ENCODE data around the gene ZNF552.
"Not testable (repeated sequence)": the region's sequence is repeated elsewhere in the genome, so short reads cannot be mapped to it uniquely, and the experiment has no call there.

The ZNF552 gene

GRCh38 chr19:57814505-57815246 lies at the start of gene ZNF552:
Gene ZNF552, minus strand, starts transcription at chr19:57814913. Its CDS starts 170 bp downstream, at chr19:57814743.
- peak; percentile 88 for DNase-seq

DNA sequence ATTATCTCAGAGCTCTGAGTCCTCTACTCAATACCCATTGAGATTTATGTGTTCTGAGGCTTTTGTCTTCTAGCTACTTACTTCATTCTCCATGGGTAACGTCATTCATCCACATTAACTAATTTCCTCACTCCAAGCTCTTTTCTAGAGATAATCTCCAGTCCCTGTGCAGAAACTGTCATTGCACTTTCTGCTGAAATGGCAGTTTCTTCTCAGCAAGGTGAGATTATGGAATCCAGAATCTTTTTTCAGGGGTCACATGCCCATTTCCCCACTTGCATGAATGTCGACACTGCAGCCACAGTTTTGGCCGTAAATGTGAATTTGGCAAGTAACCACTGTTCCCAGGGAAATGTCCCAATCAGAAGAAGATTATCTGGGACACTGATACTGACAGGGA lies 47.6 kb upstream of the ZNF552 start:
- DNase-seq = not testable (repeated sequence)

DNA sequence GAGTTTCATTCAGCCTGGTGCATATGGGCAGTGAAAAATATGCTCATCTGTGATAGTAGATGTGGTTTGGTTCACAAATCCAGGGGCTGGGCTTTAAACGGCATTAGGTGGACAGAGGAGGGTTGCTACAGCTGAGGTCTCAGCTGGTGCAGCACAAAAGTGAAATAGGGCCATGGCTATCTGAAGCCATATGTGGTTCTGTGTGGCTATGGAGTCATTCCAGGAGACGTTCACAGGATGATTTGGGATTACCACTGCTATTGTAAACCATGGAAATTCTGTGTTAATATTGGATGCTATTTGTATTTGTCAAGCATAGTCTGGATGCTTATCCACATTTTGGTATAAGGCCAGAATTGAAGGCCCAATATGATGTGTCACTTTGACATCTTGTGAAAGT lies 39.4 kb upstream of the ZNF552 start:
- not testable (repeated sequence) for DNase-seq

DNA sequence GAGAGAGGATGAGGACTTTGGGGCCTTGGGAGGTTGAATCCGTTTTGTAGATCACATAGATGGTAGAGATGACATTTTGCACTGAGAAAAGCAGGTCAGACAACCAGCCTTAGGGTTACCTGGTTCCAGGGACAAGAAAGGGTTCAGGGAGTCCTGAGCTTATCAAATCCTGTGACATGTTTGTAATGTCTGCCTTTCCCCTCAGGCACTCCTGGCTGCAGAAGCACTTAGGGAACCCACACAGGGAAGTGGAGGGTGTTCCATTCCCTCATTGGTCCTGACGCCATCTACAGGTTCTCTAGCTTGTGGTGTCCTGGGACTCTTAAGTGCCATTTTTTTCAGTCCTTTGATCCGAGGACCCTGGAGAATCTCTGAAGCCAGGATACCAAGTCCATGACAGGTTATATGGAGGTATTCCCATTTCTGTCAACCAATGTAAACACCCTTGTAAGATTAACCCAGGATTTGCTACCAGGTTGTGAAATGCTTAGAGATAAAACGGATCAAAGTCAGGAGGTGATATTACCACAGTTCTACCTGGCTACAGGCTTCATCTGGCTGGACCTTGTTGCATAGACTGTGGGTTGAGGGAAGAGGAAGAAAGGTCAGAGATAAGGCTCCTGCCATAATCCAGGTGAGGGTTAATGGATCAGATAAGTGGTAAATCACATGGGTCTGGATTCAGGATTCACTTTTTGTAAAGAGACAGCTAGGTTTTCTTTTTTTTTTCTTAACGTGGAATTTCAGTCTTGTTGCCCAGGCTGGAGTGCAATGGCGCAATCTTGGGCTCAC lies 37.3 kb upstream of the ZNF552 start:
- DNase-seq = not testable (repeated sequence)

DNA sequence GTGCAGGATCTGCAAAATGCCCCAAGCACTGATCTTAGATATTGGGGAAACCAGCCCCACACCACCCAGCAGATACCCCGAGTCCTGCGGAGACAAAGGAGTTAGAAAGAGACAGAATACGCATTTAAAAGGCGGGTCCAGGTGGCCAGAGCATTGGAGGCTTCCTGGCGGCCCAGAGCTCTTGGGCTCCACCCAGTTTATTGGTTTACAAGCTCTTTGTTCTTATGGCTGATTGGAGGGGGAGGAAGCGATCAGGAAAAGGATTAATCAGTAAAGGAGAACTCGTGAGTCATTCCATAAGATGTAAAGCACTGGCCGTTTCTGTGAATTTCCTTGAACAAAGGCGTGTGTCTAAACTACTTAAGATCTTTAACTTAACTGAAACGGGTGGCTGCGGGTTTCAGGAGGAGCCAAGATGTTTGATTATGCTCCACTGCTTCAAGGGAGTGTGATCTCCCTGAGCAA lies 35.9 kb upstream of the ZNF552 start:
- DNase-seq = no peak

DNA sequence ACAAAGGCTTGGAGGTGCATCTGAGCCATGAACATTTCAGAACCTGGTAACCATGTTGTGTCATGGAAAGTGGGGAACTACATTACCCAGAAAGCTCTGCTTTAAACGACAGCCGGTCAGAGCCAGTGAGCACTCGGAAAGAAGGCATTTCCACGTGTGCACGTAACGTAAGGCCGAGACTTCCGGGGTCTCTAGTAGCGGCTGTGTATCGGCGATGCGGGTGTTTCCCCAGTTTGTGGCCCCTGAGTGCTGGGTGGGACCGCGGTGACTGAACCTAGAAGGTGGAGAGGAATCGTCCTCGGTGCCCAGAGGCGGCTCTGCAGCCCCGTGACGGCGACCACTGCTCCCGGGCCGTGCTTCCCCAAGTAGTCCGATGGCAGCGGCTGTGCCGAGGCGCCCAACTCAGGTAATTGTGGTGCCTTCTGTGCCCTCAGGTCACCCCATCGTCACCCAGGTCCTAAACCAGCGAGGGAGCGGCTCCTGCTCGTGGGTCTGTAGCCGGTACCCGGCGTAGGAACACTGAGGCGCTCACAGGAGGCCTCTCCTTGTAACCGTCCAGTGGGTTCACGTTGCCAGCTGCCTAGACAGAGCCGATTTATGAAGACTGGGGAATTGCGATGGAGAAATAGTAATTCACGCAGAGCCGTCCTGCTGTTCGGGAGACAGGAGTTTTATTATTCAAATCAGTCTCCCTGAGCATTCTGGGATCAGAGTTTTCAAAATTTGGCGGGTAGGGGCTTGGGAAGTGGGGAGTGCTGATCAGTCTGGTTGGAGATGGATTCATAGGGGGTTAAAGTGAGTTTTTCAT lies 35.2 kb upstream of the ZNF552 start, which contains the start of gene ZNF587:
ZNF587 (plus strand) TSS at position 194 of the 808 bp plus-strand sequence; CDS start at position 374, 180 bp downstream.
- peak; percentile 23 for DNase-seq

DNA sequence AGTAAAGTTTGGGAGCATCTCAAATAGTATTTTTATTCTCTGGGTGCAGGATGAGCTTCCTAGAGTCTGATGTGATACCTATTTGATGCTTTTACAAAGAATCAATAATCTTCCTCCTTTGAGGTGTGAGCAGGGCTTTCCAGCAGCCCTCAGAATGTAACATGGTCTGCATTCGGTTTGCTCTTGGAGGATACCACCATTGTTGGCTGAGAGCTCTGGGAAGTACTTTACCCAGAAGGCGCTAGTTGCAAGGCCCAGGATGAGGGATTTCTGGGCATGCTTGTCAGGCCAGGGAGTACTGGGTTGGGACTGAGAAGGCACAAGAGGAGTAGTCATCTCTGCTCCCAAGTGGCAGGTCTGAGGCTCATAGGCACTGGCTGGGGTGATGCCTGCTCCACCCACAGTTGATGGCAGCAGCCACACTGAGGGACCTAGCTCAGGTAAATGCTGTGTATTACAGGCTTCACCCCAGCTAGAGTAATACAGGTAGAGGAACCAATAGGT lies 34.5 kb upstream of the ZNF552 start:
- not testable (repeated sequence) for DNase-seq

DNA sequence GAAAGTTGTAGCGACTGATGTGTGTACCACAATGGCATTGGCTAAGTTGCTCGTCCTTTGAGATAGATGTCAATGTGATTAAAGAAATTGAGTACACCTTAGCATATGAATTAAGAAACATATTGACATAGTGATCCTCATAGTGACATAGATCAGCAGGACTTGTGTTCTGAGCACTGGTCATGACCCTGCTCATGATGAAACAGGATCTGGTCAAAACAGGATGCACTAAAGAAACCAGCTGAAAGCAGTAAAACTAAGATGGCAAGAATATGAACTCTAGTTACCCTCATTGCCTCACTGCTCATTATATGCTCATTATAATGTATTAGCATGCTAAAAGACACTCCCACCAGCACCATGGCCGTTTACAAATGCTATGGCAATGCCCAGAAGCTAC lies 32.5 kb upstream of the ZNF552 start:
- DNase-seq = not testable (repeated sequence)

DNA sequence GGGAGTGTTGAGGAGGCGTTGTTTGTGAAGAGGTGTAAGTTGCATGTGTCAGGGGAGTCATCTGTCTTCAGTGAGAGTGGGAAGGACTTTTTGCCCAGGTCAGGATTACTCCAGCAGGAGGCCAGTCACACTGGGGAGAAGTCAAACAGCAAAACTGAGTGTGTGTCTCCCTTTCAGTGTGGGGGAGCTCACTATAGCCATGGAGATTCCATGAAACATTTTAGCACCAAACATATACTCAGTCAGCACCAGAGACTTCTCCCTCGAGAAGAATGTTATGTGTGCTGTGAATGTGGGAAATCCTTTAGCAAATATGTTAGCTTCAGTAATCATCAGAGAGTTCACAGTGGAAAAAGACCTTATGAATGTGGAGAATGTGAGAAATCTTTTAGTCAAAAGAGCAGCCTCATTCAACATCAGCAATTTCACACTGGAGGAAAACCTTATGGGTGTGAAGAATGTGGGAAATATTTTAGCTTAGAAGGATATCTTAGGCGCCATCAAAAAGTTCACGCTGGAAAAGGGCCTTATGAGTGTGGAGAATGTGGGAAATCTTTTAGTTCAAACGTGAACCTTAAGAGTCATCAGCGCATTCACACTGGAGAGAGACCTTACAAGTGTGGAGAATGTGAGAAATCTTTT lies 26.5 kb upstream of the ZNF552 start:
- no peak for DNase-seq

GRCh38 chr19:57838622-57839191 lies 24.0 kb upstream of the ZNF552 start:
- DNase-seq = not testable (repeated sequence)

DNA sequence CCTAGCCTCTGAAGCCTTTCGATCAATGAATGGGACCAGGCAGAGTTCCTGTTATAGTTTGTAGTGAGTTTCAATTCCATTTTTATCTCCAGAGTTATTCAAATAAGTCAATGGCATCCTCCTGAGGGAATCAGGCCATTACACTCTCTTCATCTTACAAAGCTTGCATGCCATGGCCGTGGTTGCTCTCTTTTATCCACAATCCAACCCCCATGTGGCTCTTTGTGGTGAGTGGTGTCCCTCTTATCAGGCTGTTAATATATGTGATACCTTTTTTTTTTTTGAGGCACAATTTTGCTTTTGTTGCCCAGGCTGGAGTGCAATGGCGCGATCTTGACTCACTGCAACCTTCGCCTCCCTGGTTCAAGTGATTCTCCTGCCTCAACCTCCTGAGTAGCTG lies 22.3 kb upstream of the ZNF552 start:
- not testable (repeated sequence) for DNase-seq

GRCh38 chr19:57830071-57830602 lies 15.4 kb upstream of the ZNF552 start, which contains the start of gene ZNF587B:
Gene ZNF587B, plus strand, starts transcription at chr19:57830299. Its CDS starts 230 bp downstream, at chr19:57830529.
- no peak for DNase-seq

DNA sequence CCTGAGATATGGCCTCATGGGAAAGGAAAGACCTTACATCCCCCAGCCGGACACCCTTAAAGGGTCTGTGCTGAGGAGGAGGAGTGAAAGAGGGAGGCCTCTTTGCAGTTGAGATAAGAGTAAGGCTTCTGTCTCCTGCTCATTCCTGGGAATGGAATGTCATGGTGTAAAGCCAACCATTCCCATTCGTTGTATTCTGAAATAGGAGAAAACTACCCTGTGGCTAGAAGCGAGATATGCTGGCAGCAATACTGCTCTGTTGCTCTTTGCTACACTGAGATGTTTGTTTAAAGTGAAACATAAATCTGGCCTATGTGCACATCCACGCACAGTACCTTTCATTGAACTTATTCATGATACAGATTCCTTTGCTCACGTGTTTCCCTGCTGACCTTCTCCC lies 14.6 kb upstream of the ZNF552 start:
- no peak for DNase-seq

GRCh38 chr19:57825511-57825910 lies 10.8 kb upstream of the ZNF552 start:
- DNase-seq = no peak

- not testable (repeated sequence) for DNase-seq
Measured at GRCh38 chr19:57823608-57824007, 8.9 kb upstream of the ZNF552 start.

DNA sequence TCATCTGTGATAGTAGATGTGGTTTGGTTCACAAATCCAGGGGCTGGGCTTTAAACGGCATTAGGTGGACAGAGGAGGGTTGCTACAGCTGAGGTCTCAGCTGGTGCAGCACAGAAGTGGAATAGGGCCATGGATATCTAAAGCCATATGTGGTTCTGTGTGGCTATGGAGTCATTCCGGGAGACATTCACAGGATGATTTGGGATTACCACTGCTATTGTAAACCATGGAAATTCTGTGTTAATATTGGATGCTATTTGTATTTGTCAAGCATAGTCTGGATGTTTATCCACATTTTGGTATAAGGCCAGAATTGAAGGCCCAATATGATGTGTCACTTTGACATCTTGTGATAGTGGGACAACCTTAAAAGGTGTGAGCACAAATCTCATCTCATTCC lies 8.4 kb upstream of the ZNF552 start:
- not testable (repeated sequence) for DNase-seq

- DNase-seq = not testable (repeated sequence)
Measured at GRCh38 chr19:57821501-57821900, 6.8 kb upstream of the ZNF552 start.

GRCh38 chr19:57821095-57821494 lies 6.4 kb upstream of the ZNF552 start:
- DNase-seq = not testable (repeated sequence)

- no peak for DNase-seq
Measured at GRCh38 chr19:57820599-57820998, 5.9 kb upstream of the ZNF552 start.

DNA sequence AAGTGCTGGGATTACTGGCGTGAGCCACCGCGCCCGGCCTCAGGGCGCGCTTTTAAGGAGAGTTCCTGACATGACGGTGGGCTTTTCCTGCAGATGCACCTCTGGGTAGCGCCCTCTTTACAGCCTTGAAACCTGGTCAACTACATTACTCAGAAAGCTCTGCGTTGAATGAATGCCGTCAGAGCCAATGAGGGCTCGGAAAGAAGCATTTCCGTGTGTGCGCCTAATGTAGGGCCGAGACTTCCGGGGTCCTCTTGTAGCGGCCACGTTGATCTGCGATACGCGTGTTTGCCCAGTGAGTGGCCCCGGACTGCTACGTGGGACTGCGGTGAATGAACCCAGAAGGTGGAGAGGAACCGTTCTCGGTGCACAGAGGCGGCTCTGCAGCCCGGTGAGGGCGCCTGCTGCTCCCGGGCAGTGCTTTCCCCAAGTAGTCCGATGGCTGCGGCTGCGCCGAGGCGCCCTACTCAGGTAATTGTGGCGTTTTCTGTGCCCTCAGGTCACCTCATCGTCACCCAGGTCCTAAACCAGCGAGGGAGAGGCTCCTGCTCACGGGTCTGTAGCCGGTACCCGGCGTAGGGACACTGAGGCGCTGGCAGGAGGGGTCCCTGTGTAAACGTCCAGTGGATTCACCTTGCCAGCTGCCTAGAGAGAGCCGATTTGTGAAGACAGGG lies 4.9 kb upstream of the ZNF552 start:
- peak; percentile 92 for DNase-seq

DNA sequence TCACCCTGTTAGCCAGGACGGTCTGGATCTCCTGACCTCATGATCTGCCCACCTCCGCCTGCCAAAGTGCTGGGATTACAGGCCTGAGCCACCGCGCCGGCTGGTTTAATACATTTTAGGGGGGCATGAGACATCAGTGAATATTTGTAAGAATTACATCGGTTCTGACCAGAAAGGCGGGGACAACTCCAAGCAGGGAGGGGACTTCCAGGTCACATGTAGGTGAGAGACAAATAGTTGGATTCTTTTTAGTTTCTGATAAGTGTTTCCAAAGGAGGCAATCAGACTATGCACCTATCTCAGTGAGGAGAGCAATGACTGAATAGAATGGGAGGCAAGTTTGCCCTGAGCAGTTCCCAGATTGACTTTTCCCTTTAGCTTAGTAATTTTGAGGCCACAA lies 3.7 kb upstream of the ZNF552 start:
- no peak for DNase-seq
